GM23338 (cell line): Measurements from ENCODE around the gene PKD2L1. TPM values are rescaled to one million over a fixed set of nuclear protein-coding genes. Genes with fewer than 3 reads are reported as not detected.
A peak's percentile ranks its signal among the peaks of the same experiment; 100 is the strongest.

Experiments
- ATAC-seq: fragments of 200-7000 bp; cut with Tn5 transposase; 3 replicates; pipeline ENCODE4 v1.9.1; 2020
- DNase-seq: peaks from one replicate; pipeline ENCODE4 v3.0.0-alpha.2; 2015; ENCODE audit warnings: low spot score
- H2AFZ ChIP-seq: fragments of 200-600 bp; sonication (generic); 2 replicates; pipeline ENCODE4 v1.8.0; 2016; ENCODE audit warnings: antibody characterized with exemption, mild to moderate bottlenecking, moderate library complexity
- H3F3A ChIP-seq: fragments of 200-600 bp; sonication (generic); replicated peaks from 2 replicates; pipeline ENCODE4 v1.8.0; 2017; ENCODE audit warnings: antibody characterized with exemption, mixed run types, low read depth
- H3K27ac ChIP-seq: fragments of 200-600 bp; sonication (generic); 2 replicates; pipeline ENCODE4 v1.6.1; 2016; ENCODE audit warnings: low read depth
- H3K27me3 ChIP-seq: fragments of 200-600 bp; sonication (generic); 2 replicates; pipeline ENCODE4 v1.8.0; 2016; ENCODE audit warnings: mild to moderate bottlenecking, mixed run types, moderate library complexity; ENCODE audit not compliant: insufficient read depth
- H3K36me3 ChIP-seq: fragments of 200-600 bp; sonication (generic); 2 replicates; pipeline ENCODE4 v1.8.0; 2016; ENCODE audit warnings: mild to moderate bottlenecking; ENCODE audit not compliant: insufficient read depth
- H3K4me1 ChIP-seq: fragments of 200-600 bp; sonication (generic); 2 replicates; pipeline ENCODE4 v1.8.0; 2016; ENCODE audit warnings: mild to moderate bottlenecking, moderate library complexity; ENCODE audit not compliant: insufficient read depth
- H3K4me2 ChIP-seq: fragments of 200-600 bp; sonication (generic); 2 replicates; pipeline ENCODE4 v1.7.1; 2017; ENCODE audit warnings: mixed run types
- H3K4me3 ChIP-seq: fragments of 200-600 bp; sonication (generic); 2 replicates; pipeline ENCODE4 v1.6.1; 2016; ENCODE audit warnings: mixed run types
- H3K79me2 ChIP-seq: fragments of 200-600 bp; sonication (generic); replicated peaks from 2 replicates; pipeline ENCODE4 v1.8.0; 2017; ENCODE audit warnings: mild to moderate bottlenecking; ENCODE audit not compliant: insufficient read depth
- H3K9me2 ChIP-seq: fragments of 200-600 bp; sonication (generic); 2 replicates; pipeline ENCODE4 v1.8.0; 2017; ENCODE audit not compliant: insufficient read depth
- H4K20me1 ChIP-seq: fragments of 200-600 bp; sonication (generic); replicated peaks from 2 replicates; pipeline ENCODE4 v1.8.0; 2017; ENCODE audit warnings: mild to moderate bottlenecking; ENCODE audit not compliant: insufficient read depth
- H3K27ac Mint-ChIP-seq: 2 replicates; pipeline ENCODE4 v1.8.0; 2020; ENCODE audit warnings: inconsistent platforms, mild to moderate bottlenecking, moderate library complexity, mixed read lengths
- H3K27me3 Mint-ChIP-seq: 3 replicates; pipeline ENCODE4 v1.8.0; 2022; ENCODE audit warnings: low read depth, mild to moderate bottlenecking, moderate library complexity, mixed read lengths, inconsistent platforms; ENCODE audit not compliant: insufficient read depth, poor library complexity
- H3K36me3 Mint-ChIP-seq: 3 replicates; pipeline ENCODE4 v1.8.0; 2021; ENCODE audit warnings: low read depth, mild to moderate bottlenecking, inconsistent platforms, moderate library complexity, mixed read lengths
- H3K4me1 Mint-ChIP-seq: 3 replicates; pipeline ENCODE4 v1.8.0; 2020; ENCODE audit warnings: mild to moderate bottlenecking, inconsistent platforms, mixed read lengths
- H3K4me3 Mint-ChIP-seq: 3 replicates; pipeline ENCODE4 v1.8.0; 2021; ENCODE audit warnings: moderate library complexity, mild to moderate bottlenecking, inconsistent platforms, mixed read lengths
- H3K9me3 Mint-ChIP-seq: 3 replicates; pipeline ENCODE4 v1.8.0; 2020; ENCODE audit warnings: moderate library complexity, mild to moderate bottlenecking, inconsistent platforms, mixed read lengths
- EZH2phosphoT487 ChIP-seq: fragments of 200-600 bp; sonication (generic); IDR thresholded peaks from one replicate; pipeline ENCODE4 v1.8.1; 2018; ENCODE audit warnings: antibody characterized with exemption; ENCODE audit not compliant: unreplicated experiment
- NANOG ChIP-seq: IDR thresholded peaks from 2 replicates; pipeline ENCODE4 v1.6.1; 2016; ENCODE audit warnings: antibody characterized with exemption, borderline replicate concordance
- POLR2AphosphoS5 ChIP-seq: IDR thresholded peaks from 2 replicates; pipeline ENCODE4 v1.6.1; 2016; ENCODE audit warnings: antibody characterized with exemption, low read depth
- ZNF331 ChIP-seq: fragments of 250-450 bp; sonication (Bioruptor Pico); IDR thresholded peaks from 2 replicates; pipeline ENCODE4 v1.5.0; 2020; ENCODE audit warnings: low read depth, mild to moderate bottlenecking, moderate library complexity
- polyA plus RNA-seq: library from polyadenylated mRNA; unstranded; fragments of >200 nt; fragmentation: Nextera tagmentation; extraction: Ambion mirVana; gene quantifications from 2 replicates; pipeline ENCODE4 v1.2.1, GENCODE V29; 2016
- total RNA-seq: library from RNA; depleted of rRNA; stranded (reverse); fragments of >200 nt; shearing (Covaris generic); gene quantifications from 2 replicates; pipeline ENCODE4 v1.2.3, GENCODE V29; 2014
- TF ChIP-seq, protein P1 (sequence below), 2 experiments: fragments of 200-600 bp in 1 of 2; sonication (generic) in 1 of 2; conservative IDR thresholded peaks; 2 replicates each; pipeline versions ENCODE4 v1.5.1 to v1.6.1; 2016 to 2017; ENCODE audit warnings: antibody characterized with exemption in 2 of 2, low read depth in 2 of 2, mild to moderate bottlenecking in 2 of 2, moderate library complexity in 1 of 2
- TF ChIP-seq, protein P2 (sequence below): IDR thresholded peaks from 2 replicates; pipeline ENCODE4 v1.6.1; 2016; ENCODE audit warnings: antibody characterized with exemption

PKD2L1 gene
- total and polyA plus RNA-seq, 2 experiments from 2014 or later, result not detected

DNA sequence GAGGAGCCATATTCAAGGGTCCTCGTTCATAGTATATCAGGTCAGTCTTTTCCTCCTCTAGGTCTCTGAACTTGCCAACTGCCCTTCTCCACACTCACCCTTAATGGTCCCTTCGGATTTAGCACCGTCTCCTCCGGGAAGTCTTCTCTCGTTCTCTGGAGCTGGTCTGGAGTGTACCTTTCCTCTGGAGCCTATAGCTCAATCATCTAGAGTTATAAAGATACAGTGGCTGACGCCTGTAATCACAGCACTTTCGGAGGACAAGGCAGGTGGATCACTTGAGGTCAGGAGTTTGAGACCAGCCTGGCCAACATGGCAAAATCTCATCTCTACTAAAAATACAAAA lies 12.6 kb upstream of the PKD2L1 start (continued):
- TF ChIP-seq, protein P1, sequence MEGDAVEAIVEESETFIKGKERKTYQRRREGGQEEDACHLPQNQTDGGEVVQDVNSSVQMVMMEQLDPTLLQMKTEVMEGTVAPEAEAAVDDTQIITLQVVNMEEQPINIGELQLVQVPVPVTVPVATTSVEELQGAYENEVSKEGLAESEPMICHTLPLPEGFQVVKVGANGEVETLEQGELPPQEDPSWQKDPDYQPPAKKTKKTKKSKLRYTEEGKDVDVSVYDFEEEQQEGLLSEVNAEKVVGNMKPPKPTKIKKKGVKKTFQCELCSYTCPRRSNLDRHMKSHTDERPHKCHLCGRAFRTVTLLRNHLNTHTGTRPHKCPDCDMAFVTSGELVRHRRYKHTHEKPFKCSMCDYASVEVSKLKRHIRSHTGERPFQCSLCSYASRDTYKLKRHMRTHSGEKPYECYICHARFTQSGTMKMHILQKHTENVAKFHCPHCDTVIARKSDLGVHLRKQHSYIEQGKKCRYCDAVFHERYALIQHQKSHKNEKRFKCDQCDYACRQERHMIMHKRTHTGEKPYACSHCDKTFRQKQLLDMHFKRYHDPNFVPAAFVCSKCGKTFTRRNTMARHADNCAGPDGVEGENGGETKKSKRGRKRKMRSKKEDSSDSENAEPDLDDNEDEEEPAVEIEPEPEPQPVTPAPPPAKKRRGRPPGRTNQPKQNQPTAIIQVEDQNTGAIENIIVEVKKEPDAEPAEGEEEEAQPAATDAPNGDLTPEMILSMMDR (conservative IDR thresholded peaks at IDR 0.05; ENCODE audit: low read depth in 2 of 2), result no peak
- TF ChIP-seq ZNF331 (no peak), POLR2AphosphoS5 (no peak), EZH2phosphoT487 (no peak)

DNA sequence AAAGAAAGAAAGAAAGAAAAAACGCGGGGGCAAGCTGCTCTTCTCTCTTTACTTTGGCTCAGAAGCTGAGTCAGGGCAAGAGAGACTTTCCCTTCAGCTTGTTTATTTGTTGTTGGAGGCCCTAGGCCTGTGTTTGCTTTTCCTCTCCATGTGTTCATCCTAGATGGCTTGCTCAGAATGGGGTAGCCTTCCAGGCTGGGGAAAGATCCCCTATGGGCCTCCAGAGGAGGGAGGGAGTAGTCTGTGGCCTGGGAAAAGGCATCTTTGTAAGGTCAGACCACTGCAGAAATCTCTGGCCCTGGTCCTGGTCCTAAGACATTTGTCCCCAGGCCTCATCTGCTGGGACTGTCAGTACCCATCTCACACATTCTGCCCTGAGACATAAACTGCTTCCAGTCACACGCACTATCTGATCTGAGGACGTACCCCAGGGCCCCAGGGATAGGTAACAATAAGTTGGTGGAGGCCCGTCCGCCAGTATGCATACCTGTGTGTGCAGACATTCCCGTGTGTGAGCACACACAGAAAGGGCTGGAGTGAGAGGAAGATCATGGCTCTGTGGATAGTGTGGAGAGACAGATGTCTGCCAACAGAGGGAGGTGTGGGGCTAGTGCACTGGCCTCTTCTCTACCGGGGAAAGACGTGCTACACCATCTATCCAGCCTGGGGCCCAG lies 12.1 kb upstream of the PKD2L1 start:
- DNase-seq (peak; percentile 83), ATAC-seq (peak; percentile 56)
- TF ChIP-seq NANOG (no peak), ZNF331 (no peak), POLR2AphosphoS5 (no peak)
- TF ChIP-seq, protein P2, sequence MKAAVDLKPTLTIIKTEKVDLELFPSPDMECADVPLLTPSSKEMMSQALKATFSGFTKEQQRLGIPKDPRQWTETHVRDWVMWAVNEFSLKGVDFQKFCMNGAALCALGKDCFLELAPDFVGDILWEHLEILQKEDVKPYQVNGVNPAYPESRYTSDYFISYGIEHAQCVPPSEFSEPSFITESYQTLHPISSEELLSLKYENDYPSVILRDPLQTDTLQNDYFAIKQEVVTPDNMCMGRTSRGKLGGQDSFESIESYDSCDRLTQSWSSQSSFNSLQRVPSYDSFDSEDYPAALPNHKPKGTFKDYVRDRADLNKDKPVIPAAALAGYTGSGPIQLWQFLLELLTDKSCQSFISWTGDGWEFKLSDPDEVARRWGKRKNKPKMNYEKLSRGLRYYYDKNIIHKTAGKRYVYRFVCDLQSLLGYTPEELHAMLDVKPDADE, result no peak
- TF ChIP-seq, protein P1 (conservative IDR thresholded peaks at IDR 0.05; ENCODE audit: low read depth in 2 of 2), result peak; percentile 62 to 85
- Histone ChIP-seq H3K79me2 (peaks cover 15% of the 10 kb centered on the region), H4K20me1 (no peaks in the 10 kb centered on the region), H3K4me3 (no peak overlapping the region), H3K4me1 (peaks cover 15% of the 10 kb centered on the region), H3K36me3 (no peaks in the 10 kb centered on the region), H3K9me2 (no peaks in the 10 kb centered on the region), H2AFZ (peak overlapping the region; percentile 94), H3K27me3 (no peaks in the 10 kb centered on the region), H3K4me2 (no peak overlapping the region), H3K27ac (no peak overlapping the region), H3F3A (no peaks in the 10 kb centered on the region; the same call in 1 of the 2 replicates)
- no peak overlapping the region; the same call in 2 of the 3 replicates for H3K4me3 Mint-ChIP-seq
- no peaks in the 10 kb centered on the region for H3K9me3 Mint-ChIP-seq
- H3K4me1 Mint-ChIP-seq, result peaks cover 42% of the 10 kb centered on the region
- H3K27ac Mint-ChIP-seq, result no peak overlapping the region
- H3K36me3 Mint-ChIP-seq, result no peaks in the 10 kb centered on the region
- peaks cover 24% of the 10 kb centered on the region for H3K27me3 Mint-ChIP-seq
